OCI-LY1 (cell line): Measurements from ENCODE around the gene WBP2.
A peak's percentile ranks its signal among the peaks of the same experiment; 100 is the strongest.

Experiments used
- H2AFZ ChIP-seq: fragments of 200-600 bp; sonication (generic), shearing (Covaris generic); 2 replicates; pipeline ENCODE4 v1.6.0; 2014; ENCODE audit warnings: antibody characterized with exemption, mild to moderate bottlenecking, low read length
- H3F3A ChIP-seq: fragments of 200-600 bp; sonication (generic), shearing (Covaris generic); 2 replicates; pipeline ENCODE4 v1.6.0; 2014; ENCODE audit warnings: mild to moderate bottlenecking, antibody characterized with exemption, low read length, moderate library complexity; ENCODE audit not compliant: insufficient read depth
- H3K27ac ChIP-seq: fragments of 200-600 bp; sonication (generic); 2 replicates; pipeline ENCODE4 v1.5.1; 2014; ENCODE audit warnings: low read length, mixed run types, mild to moderate bottlenecking, low read depth; ENCODE audit not compliant: poor library complexity, severe bottlenecking
- H3K27me3 ChIP-seq: fragments of 200-600 bp; sonication (generic); 2 replicates; pipeline ENCODE4 v1.6.0; 2014; ENCODE audit warnings: antibody characterized with exemption, mild to moderate bottlenecking, low read length, moderate library complexity; ENCODE audit not compliant: insufficient read depth
- H3K36me3 ChIP-seq: fragments of 200-600 bp; sonication (generic); 2 replicates; pipeline ENCODE4 v1.6.1; 2014; ENCODE audit warnings: mild to moderate bottlenecking, antibody characterized with exemption, low read length, moderate library complexity, mixed read lengths; ENCODE audit not compliant: insufficient read depth
- H3K4me1 ChIP-seq: fragments of 200-600 bp; sonication (generic); 2 replicates; pipeline ENCODE4 v1.5.1; 2014; ENCODE audit warnings: mild to moderate bottlenecking, low read length, moderate library complexity; ENCODE audit not compliant: insufficient read depth, severe bottlenecking
- H3K4me2 ChIP-seq: fragments of 200-600 bp; sonication (generic), shearing (Covaris generic); 2 replicates; pipeline ENCODE4 v1.6.1; 2014; ENCODE audit warnings: low read length
- H3K4me3 ChIP-seq: fragments of 200-600 bp; sonication (generic); 2 replicates; pipeline ENCODE4 v1.5.1; 2014; ENCODE audit warnings: low read length, low read depth, mild to moderate bottlenecking, mixed read lengths; ENCODE audit not compliant: poor library complexity, severe bottlenecking
- H3K79me2 ChIP-seq: fragments of 200-600 bp; shearing (Covaris generic); 2 replicates; pipeline ENCODE4 v1.6.1; 2016; ENCODE audit warnings: mixed run types, low read length, mixed read lengths; ENCODE audit not compliant: insufficient read depth
- H3K9ac ChIP-seq: fragments of 200-600 bp; sonication (generic), shearing (Covaris generic); 2 replicates; pipeline ENCODE4 v1.6.1; 2014; ENCODE audit warnings: mild to moderate bottlenecking, low read length, mixed read lengths
- H3K9me2 ChIP-seq: fragments of 200-600 bp; sonication (generic), shearing (Covaris generic); 2 replicates; pipeline ENCODE4 v1.6.1; 2014; ENCODE audit warnings: low read depth, mild to moderate bottlenecking, low read length, mixed read lengths
- H3K9me3 ChIP-seq: fragments of 200-600 bp; shearing (Covaris generic); 2 replicates; pipeline ENCODE4 v1.6.1; 2014; ENCODE audit warnings: low read length, mixed read lengths
- H4K20me1 ChIP-seq: fragments of 200-600 bp; sonication (generic), shearing (Covaris generic); 2 replicates; pipeline ENCODE4 v1.6.0; 2016; ENCODE audit warnings: mild to moderate bottlenecking, low read length; ENCODE audit not compliant: insufficient read depth
- CTCF ChIP-seq: fragments of 200-600 bp; sonication (generic), shearing (Covaris generic); IDR thresholded peaks from 2 replicates; pipeline ENCODE4 v1.5.1; 2017; ENCODE audit warnings: mild to moderate bottlenecking, antibody characterized with exemption, low read length, moderate library complexity, mixed read lengths
- EZH2 ChIP-seq: fragments of 200-600 bp; sonication (generic), shearing (Covaris generic); IDR thresholded peaks from 2 replicates; pipeline ENCODE4 v1.8.0; 2017; ENCODE audit warnings: borderline replicate concordance, mixed run types, mild to moderate bottlenecking, antibody characterized with exemption, low read length, moderate library complexity, mixed read lengths

Gene WBP2

GRCh38 chr17:75896415-75897159 lies 41.5 kb upstream of the WBP2 start, which contains the start of gene TRIM65:
Gene TRIM65 (minus strand): TSS chr17:75896951. CDS start chr17:75896937, 14 bp downstream.
- H4K20me1 ChIP-seq, result no peaks in the 10 kb centered on the region
- H3K4me2 ChIP-seq, result peak within 1 kb of the TSS; percentile 79
- H3K4me3 ChIP-seq, result peak within 1 kb of the TSS; percentile 80
- no peaks in the 10 kb centered on the region for H3K27me3 ChIP-seq
- H3K9me2 ChIP-seq, result no peaks in the 10 kb centered on the region
- H3K36me3 ChIP-seq, result peaks cover 29% of the 10 kb centered on the region
- H3K27ac ChIP-seq, result peak within 1 kb of the TSS; percentile 33
- TF ChIP-seq EZH2, result no peak
- peak; percentile 19; the same call in 1 of the 2 replicates for TF ChIP-seq CTCF
- H3K9ac ChIP-seq, result peak within 1 kb of the TSS; percentile 77
- H3K79me2 ChIP-seq, result no peaks in the 10 kb centered on the region
- H2AFZ ChIP-seq, result no peak within 1 kb of the TSS
- peaks cover 24% of the 10 kb centered on the region for H3K4me1 ChIP-seq
- no peaks in the 10 kb centered on the region for H3F3A ChIP-seq
- no peaks in the 10 kb centered on the region for H3K9me3 ChIP-seq

- Histone ChIP-seq H3F3A (no peaks in the 10 kb centered on the region), H3K4me2 (peak overlapping the region; percentile 79), H4K20me1 (no peaks in the 10 kb centered on the region), H3K9ac (peak overlapping the region; percentile 77), H3K9me3 (no peaks in the 10 kb centered on the region), H3K36me3 (peaks cover 28% of the 10 kb centered on the region; the same call in 1 of the 2 replicates), H3K4me1 (peaks cover 24% of the 10 kb centered on the region), H2AFZ (no peak overlapping the region), H3K79me2 (no peaks in the 10 kb centered on the region), H3K27ac (peak overlapping the region; percentile 21), H3K9me2 (no peaks in the 10 kb centered on the region), H3K27me3 (no peaks in the 10 kb centered on the region), H3K4me3 (peak overlapping the region; percentile 80)
- TF ChIP-seq EZH2 (no peak), CTCF (peak; percentile 49; the same call in 1 of the 2 replicates)
These were observed 40.4 kb upstream of the WBP2 start for GRCh38 chr17:75895370-75896155.

- H3K36me3 ChIP-seq, result peaks cover 19% of the 10 kb centered on the region; the same call in 1 of the 2 replicates
- H3K4me2 ChIP-seq, result no peak overlapping the region
- H3K4me3 ChIP-seq, result no peak overlapping the region
- H3K9me3 ChIP-seq, result no peaks in the 10 kb centered on the region
- H2AFZ ChIP-seq, result no peak overlapping the region
- no peak for TF ChIP-seq CTCF
- TF ChIP-seq EZH2, result no peak
- H3K79me2 ChIP-seq, result no peaks in the 10 kb centered on the region
- H4K20me1 ChIP-seq, result no peaks in the 10 kb centered on the region
- no peaks in the 10 kb centered on the region for H3F3A ChIP-seq
- H3K27me3 ChIP-seq, result no peaks in the 10 kb centered on the region
- no peak overlapping the region for H3K9ac ChIP-seq
- no peaks in the 10 kb centered on the region for H3K9me2 ChIP-seq
- peaks cover 24% of the 10 kb centered on the region for H3K4me1 ChIP-seq
- no peak overlapping the region for H3K27ac ChIP-seq
These were observed 39.1 kb upstream of the WBP2 start for GRCh38 chr17:75894049-75894733.
